HS-27A (cell line): ENCODE results near the gene SALL4.

Experiments used
- DNase-seq: peaks from one replicate; pipeline ENCODE4 v3.0.0-alpha.2; 2012; ENCODE audit warnings: low read depth, missing footprints

Gene SALL4

DNA sequence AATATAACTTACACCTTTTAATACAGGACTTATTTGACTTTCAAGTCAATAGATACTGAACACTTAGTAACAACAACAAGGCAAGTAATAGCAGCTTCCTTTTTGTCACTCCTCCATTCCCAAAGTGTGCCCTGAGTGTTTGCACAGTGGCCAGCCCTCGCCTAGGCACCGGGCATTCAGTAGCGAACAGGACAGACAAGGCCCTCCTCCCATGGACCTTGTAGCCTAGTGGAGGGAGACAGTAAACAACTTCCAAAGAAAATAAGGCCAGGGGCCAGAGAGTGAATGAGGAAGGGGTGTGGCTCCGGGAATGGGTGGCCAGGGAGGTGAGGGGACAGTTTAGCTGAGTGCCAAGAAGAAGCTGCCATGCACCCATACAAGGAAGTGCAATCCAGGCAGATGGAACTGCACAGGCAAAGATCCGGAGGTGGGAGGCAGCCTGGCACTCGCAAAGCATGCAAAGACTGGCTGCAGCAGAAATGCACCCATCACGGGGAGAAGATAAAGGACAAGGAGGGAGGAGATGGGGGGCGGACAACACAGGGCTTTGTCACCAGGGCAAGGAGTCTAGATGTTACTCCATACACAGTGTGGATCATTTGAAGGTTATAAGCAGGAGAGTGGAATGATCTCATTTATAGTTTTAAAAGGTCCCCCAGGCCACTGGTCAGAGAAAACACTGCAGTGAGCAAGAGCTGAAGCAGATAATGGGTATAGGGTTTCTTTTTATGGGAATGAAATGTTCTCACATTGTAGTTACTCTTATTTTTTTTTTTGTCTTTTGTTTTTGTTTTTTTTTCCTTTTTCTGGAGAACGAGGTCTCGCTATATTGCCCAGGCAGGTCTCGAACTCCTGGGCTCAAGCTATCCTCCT lies 66.4 kb downstream of the SALL4 start:
- no peak for DNase-seq

DNA sequence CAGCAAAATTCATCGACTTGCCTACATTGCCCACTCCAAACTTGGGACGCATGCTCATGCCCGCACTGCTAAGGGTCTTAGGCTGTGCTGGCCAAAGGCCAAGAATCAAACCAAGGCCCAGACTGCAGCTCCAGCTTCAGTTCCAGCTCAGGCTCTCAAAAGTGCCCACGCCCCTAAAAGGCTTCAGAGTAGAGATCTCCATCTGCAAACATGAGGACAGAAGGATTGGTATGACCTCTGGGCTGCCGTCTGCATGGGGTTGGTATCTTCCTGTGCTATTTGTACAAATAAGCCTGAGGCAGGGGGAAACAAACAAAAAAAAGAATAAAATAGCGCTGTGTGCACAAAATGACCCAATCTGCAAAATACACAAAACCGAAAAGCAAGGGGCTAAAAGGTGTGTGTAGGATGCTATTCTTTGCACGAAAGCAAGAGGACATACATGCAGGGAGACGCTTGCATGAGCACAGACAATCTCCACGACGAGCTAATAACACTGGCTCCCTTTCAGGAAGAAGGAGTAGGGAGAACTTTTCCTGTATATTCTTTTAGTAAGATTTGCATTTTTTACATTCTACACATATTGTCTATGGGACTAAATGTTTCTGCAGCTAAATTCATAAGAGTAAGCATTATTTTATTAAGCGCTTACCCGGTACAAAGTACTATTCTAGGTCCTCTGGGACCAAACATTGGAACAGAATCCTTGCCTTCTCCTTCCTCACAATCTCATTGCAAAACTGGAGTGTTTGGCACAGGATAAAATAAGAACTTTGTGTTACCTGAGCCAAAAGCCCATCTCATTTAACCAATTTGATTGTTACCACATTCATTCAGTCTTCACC lies 67.2 kb downstream of the SALL4 start:
- no peak for DNase-seq

DNA sequence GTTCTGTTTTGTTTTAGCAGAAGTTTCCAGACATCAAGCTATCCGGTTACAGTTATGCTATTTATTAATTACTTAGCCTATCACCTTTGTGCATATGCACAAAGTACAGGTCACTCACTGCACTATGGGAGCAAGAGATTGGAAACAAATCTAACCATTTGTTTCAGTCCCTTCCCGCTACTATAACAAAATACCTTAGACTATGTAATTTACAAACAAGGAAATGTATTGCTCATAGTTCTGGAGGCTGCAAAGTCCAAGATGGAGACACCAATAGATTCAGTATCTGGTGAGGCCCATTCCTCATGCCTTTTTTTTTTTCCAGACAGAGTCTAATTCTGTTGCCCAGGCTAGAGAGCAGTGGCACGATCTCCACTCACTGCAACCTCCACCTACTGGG lies 69.3 kb downstream of the SALL4 start:
- no peak for DNase-seq
